SK-N-SH (cell line): ENCODE data around the gene TMEM240. TPM values are rescaled to one million over a fixed set of nuclear protein-coding genes. Genes with fewer than 3 reads are reported as not detected.

Experiments
- CTCF ChIA-PET: fragments of 300-600, 350-600 bp; formaldehyde crosslinking; extraction: SDS; loops from one replicate; lab custom pipeline; 2021; lab: Yijun Ruan, JAX
- POLR2A ChIA-PET: fragments of 350-600 bp; sonication (Branson Sonifier 250); formaldehyde crosslinking; extraction: SDS; loops from one replicate; lab custom pipeline; 2020; ENCODE audit warnings: antibody characterized with exemption, inconsistent platforms; lab: Yijun Ruan, JAX
- DNase-seq: peaks from one replicate; pipeline ENCODE4 v3.0.0; 2012
- H2AFZ ChIP-seq: fragments of 200-600 bp; sonication (generic); 2 replicates; pipeline ENCODE4 v1.8.1; 2016; ENCODE audit warnings: antibody characterized with exemption, mild to moderate bottlenecking, low read depth
- H3F3A ChIP-seq: fragments of 200-600 bp; sonication (generic); replicated peaks from 2 replicates; pipeline ENCODE3; 2016; ENCODE audit warnings: antibody characterized with exemption, mild to moderate bottlenecking; ENCODE audit not compliant: insufficient read depth
- H3K27ac ChIP-seq, 2 experiments: fragments of 200-500 bp in 1 of 2; fragments of 200-600 bp in 1 of 2; sonication (Bioruptor generic) in 1 of 2; sonication (generic), shearing (Covaris generic) in 1 of 2; 2 replicates each; pipeline versions ENCODE4 v1.5.1 to v1.6.1; 2014 to 2016; ENCODE audit warnings: low read depth in 2 of 2, inconsistent platforms in 1 of 2, low read length in 1 of 2, mild to moderate bottlenecking in 1 of 2, mixed read lengths in 1 of 2
- H3K27me3 ChIP-seq: fragments of 200-600 bp; sonication (generic), shearing (Covaris generic); 2 replicates; pipeline ENCODE4 v1.6.1; 2016; ENCODE audit warnings: mixed run types; ENCODE audit not compliant: insufficient read depth
- H3K36me3 ChIP-seq, 2 experiments: fragments of 200-500 bp in 1 of 2; fragments of 200-600 bp in 1 of 2; sonication (Bioruptor generic) in 1 of 2; sonication (generic) in 1 of 2; replicated peaks in 1 of 2; 2 replicates each; pipeline versions ENCODE3 to v1.5.1; 2014 to 2016; ENCODE audit warnings: low read length in 1 of 2, mild to moderate bottlenecking in 1 of 2; ENCODE audit not compliant: insufficient read depth in 2 of 2, control insufficient read depth in 1 of 2
- H3K4me1 ChIP-seq, 2 experiments: fragments of 200-500 bp in 1 of 2; fragments of 200-600 bp in 1 of 2; sonication (Bioruptor generic) in 1 of 2; sonication (generic), shearing (Covaris generic) in 1 of 2; 2 replicates each; pipeline versions ENCODE4 v1.5.1 to v1.6.1; 2014 to 2016; ENCODE audit warnings: low read depth in 1 of 2, low read length in 1 of 2, mixed run types in 1 of 2; ENCODE audit not compliant: insufficient read depth in 2 of 2, control insufficient read depth in 1 of 2
- H3K4me2 ChIP-seq: fragments of 200-600 bp; sonication (generic), shearing (Covaris generic); 2 replicates; pipeline ENCODE4 v1.6.1; 2017; ENCODE audit warnings: mixed run types
- H3K4me3 ChIP-seq, 2 experiments: fragments of 200-500 bp in 1 of 2; fragments of 200-600 bp in 1 of 2; sonication (Bioruptor generic) in 1 of 2; sonication (generic), shearing (Covaris generic) in 1 of 2; 2 replicates each; pipeline versions ENCODE4 v1.5.1 to v1.8.1; 2014 to 2016; ENCODE audit warnings: low read depth in 2 of 2, inconsistent platforms in 1 of 2, low read length in 1 of 2, mild to moderate bottlenecking in 1 of 2, mixed read lengths in 1 of 2, moderate library complexity in 1 of 2
- H3K79me2 ChIP-seq: fragments of 200-600 bp; sonication (generic); 2 replicates; pipeline ENCODE4 v1.8.1; 2017; ENCODE audit warnings: mild to moderate bottlenecking; ENCODE audit not compliant: insufficient read depth
- H3K9ac ChIP-seq: fragments of 200-600 bp; sonication (generic); 2 replicates; pipeline ENCODE4 v1.6.1; 2017; ENCODE audit warnings: mixed run types
- H3K9me2 ChIP-seq: fragments of 200-600 bp; sonication (generic); 2 replicates; pipeline ENCODE4 v1.6.1; 2017; ENCODE audit warnings: mixed run types
- H3K9me3 ChIP-seq: fragments of 200-600 bp; sonication (generic); 2 replicates; pipeline ENCODE4 v1.6.1; 2017; ENCODE audit warnings: mixed run types, mild to moderate bottlenecking, moderate library complexity
- H4K20me1 ChIP-seq: fragments of 200-600 bp; sonication (generic); 2 replicates; pipeline ENCODE4 v1.6.1; 2017; ENCODE audit warnings: mild to moderate bottlenecking, mixed run types; ENCODE audit not compliant: insufficient read depth
- CHD2 ChIP-seq: fragments of 150-350 bp; IDR thresholded peaks from 2 replicates; pipeline ENCODE4 v1.6.1; 2018; ENCODE audit warnings: low read length; ENCODE audit not compliant: partially characterized antibody
- EP300 ChIP-seq, 2 experiments: IDR thresholded peaks; 2 replicates each; pipeline versions ENCODE4 v1.4.0 to v1.6.1; 2012; ENCODE audit warnings: borderline replicate concordance in 1 of 2, low read depth in 1 of 2, low read length in 1 of 2
- EZH2phosphoT487 ChIP-seq: fragments of 200-600 bp; sonication (generic); IDR thresholded peaks from 2 replicates; pipeline ENCODE4 v1.6.1; 2017; ENCODE audit warnings: low read depth, mixed run types, mild to moderate bottlenecking, antibody characterized with exemption, moderate library complexity, borderline replicate concordance
- FOXM1 ChIP-seq: IDR thresholded peaks from 2 replicates; pipeline ENCODE4 v1.4.0; 2012; ENCODE audit warnings: low read depth, mild to moderate bottlenecking
- GATA2 ChIP-seq: sonication (generic); formaldehyde crosslinking; IDR thresholded peaks from 2 replicates; pipeline ENCODE4 v1.5.0; 2020; ENCODE audit warnings: mild to moderate bottlenecking, missing genetic modification reagents
- MXI1 ChIP-seq: IDR thresholded peaks from 2 replicates; pipeline ENCODE4 v1.6.1; 2012; ENCODE audit warnings: mild to moderate bottlenecking, low read depth, low read length, improper control_type of control experiment
- NFIC ChIP-seq: IDR thresholded peaks from 2 replicates; pipeline ENCODE4 v1.4.0; 2012; ENCODE audit warnings: borderline replicate concordance
- POLR2AphosphoS5 ChIP-seq: IDR thresholded peaks from 2 replicates; pipeline ENCODE4 v1.6.1; 2012; ENCODE audit warnings: low read depth, low read length
- RCOR1 ChIP-seq: fragments of 150-350 bp; IDR thresholded peaks from 2 replicates; pipeline ENCODE4 v1.6.1; 2017; ENCODE audit warnings: antibody characterized with exemption, low read length
- SMC3 ChIP-seq: IDR thresholded peaks from 2 replicates; pipeline ENCODE4 v1.6.1; 2012; ENCODE audit warnings: low read depth, low read length, improper control_type of control experiment
- TCF12 ChIP-seq: IDR thresholded peaks from 2 replicates; pipeline ENCODE4 v1.4.0; 2012
- YY1 ChIP-seq: IDR thresholded peaks from 2 replicates; pipeline ENCODE4 v1.4.0; 2012; ENCODE audit warnings: low read depth, mild to moderate bottlenecking
- WGBS: methylation state at CpG from one replicate; pipeline ENCODE4 v1.1.6; 2017; ENCODE audit warnings: low lambda C conversion rate; 5-methylcytosine and 5-hydroxymethylcytosine counted together
- polyA plus RNA-seq, 3 experiments: library from polyadenylated mRNA; depleted of rRNA; stranded (reverse); fragments of >200 nt; gene quantifications; 2 replicates each; pipeline ENCODE4 v1.2.3, GENCODE V29; 2012
- TF ChIP-seq, protein P1 (sequence below): IDR thresholded peaks from 2 replicates; pipeline ENCODE4 v1.4.0; 2012; ENCODE audit warnings: low read depth, borderline replicate concordance
- TF ChIP-seq, protein P2 (sequence below): fragments of 200-600 bp; sonication (generic); IDR thresholded peaks from 2 replicates; pipeline ENCODE4 v1.6.1; 2017; ENCODE audit warnings: antibody characterized with exemption, mild to moderate bottlenecking, moderate library complexity
- TF ChIP-seq, protein P3 (sequence below): IDR thresholded peaks from 2 replicates; pipeline ENCODE4 v1.4.0; 2012; ENCODE audit warnings: low read depth
- TF ChIP-seq, protein P4 (sequence below): fragments of 150-350 bp; IDR thresholded peaks from 2 replicates; pipeline ENCODE4 v1.6.1; 2016; ENCODE audit warnings: mild to moderate bottlenecking, low read depth, low read length

Gene TMEM240
- polyA plus RNA-seq, 1 of the 3 experiments (the other 2 are of a cell fraction) = 6.5 TPM

DNA sequence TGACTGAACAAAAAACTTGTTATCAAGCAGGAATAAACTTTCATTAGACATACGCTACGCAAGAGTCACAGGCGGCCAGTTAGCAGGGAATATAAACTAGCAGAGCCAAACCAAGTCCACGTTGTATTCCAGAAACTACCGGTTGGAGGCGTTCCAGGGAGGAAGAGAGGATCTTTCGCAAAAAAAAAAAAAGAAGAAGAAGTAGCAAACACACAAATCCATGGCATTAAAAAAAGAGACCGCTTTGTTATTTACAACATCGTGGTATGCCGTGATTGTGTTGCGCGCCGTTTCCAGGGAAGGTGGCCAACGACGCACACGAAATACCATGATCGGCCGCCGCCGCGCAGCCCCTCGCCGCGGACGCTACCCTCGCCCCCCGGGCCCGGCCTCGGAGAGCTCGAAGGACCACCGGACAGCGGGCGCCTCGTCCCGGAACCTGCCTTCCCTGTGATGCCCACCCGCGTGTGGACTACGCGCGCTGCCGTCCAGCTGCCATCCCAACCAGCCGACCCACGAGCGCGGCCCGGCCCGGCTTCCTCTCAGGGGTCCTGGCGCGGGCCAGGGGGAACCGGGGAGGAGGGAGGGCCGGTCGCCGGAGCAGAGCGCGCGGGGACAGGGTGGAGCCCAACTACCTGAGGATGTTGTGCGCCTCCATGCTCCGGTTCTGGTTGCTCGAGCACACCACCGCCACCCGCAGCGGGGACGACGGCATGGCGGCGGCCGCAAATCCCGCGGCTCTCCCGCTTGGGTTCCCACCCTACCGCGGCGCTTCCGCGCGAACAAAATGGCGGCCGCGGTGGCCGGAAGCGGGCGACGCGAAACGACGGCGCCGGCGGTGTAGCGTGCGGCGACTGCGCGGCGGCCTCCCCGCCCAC is 33.7 kb upstream of the TMEM240 start (continued):
- TF ChIP-seq, protein P1, sequence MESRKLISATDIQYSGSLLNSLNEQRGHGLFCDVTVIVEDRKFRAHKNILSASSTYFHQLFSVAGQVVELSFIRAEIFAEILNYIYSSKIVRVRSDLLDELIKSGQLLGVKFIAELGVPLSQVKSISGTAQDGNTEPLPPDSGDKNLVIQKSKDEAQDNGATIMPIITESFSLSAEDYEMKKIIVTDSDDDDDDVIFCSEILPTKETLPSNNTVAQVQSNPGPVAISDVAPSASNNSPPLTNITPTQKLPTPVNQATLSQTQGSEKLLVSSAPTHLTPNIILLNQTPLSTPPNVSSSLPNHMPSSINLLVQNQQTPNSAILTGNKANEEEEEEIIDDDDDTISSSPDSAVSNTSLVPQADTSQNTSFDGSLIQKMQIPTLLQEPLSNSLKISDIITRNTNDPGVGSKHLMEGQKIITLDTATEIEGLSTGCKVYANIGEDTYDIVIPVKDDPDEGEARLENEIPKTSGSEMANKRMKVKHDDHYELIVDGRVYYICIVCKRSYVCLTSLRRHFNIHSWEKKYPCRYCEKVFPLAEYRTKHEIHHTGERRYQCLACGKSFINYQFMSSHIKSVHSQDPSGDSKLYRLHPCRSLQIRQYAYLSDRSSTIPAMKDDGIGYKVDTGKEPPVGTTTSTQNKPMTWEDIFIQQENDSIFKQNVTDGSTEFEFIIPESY = no peak; the same call in 1 of the 2 replicates
- peak; percentile 13; the same call in 1 of the 2 replicates for TF ChIP-seq SMC3
- TF ChIP-seq, protein P2, sequence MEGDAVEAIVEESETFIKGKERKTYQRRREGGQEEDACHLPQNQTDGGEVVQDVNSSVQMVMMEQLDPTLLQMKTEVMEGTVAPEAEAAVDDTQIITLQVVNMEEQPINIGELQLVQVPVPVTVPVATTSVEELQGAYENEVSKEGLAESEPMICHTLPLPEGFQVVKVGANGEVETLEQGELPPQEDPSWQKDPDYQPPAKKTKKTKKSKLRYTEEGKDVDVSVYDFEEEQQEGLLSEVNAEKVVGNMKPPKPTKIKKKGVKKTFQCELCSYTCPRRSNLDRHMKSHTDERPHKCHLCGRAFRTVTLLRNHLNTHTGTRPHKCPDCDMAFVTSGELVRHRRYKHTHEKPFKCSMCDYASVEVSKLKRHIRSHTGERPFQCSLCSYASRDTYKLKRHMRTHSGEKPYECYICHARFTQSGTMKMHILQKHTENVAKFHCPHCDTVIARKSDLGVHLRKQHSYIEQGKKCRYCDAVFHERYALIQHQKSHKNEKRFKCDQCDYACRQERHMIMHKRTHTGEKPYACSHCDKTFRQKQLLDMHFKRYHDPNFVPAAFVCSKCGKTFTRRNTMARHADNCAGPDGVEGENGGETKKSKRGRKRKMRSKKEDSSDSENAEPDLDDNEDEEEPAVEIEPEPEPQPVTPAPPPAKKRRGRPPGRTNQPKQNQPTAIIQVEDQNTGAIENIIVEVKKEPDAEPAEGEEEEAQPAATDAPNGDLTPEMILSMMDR = peak; percentile 35
- TF ChIP-seq, protein P3, sequence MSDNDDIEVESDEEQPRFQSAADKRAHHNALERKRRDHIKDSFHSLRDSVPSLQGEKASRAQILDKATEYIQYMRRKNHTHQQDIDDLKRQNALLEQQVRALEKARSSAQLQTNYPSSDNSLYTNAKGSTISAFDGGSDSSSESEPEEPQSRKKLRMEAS = peak; percentile 48; the same call in 1 of the 2 replicates
- no peak for TF ChIP-seq POLR2AphosphoS5
- TF ChIP-seq, protein P4, sequence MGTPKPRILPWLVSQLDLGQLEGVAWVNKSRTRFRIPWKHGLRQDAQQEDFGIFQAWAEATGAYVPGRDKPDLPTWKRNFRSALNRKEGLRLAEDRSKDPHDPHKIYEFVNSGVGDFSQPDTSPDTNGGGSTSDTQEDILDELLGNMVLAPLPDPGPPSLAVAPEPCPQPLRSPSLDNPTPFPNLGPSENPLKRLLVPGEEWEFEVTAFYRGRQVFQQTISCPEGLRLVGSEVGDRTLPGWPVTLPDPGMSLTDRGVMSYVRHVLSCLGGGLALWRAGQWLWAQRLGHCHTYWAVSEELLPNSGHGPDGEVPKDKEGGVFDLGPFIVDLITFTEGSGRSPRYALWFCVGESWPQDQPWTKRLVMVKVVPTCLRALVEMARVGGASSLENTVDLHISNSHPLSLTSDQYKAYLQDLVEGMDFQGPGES = no peak

DNA sequence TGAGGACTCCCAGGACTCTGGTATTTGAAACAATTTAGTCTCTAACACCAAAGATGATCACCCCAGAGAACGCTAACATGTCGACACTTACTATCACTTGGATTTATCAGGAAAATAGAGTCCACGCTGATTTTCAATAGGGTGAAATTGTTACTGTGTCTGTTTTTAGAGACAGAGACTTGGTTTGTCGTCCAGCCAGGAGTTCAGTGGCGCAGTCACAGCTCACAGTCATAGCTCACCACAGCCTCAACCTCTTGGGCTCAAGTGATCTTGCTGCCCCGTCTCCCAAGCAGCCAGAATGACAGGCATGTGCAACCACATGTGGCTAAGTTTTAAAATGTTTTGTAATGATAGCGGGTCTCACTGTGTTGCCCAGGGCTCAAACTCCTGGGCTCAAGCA is 28.9 kb upstream of the TMEM240 start:
- DNase-seq = no peak
- H4K20me1 ChIP-seq = peaks cover 73% of the 10 kb centered on the region
- peaks cover 13% of the 10 kb centered on the region for H3F3A ChIP-seq
- H3K27ac ChIP-seq = no peak overlapping the region
- POLR2A ChIA-PET = no interaction called here
- peaks cover 15 to 20% of the 10 kb centered on the region in 2 experiments for H3K36me3 ChIP-seq
- no peak overlapping the region for H3K4me2 ChIP-seq
- H3K4me1 ChIP-seq = peaks cover 0 to 4% of the 10 kb centered on the region in 2 experiments; a peak in 1 of 4 replicates
- 96% methylated on average over 5 of the region's 7 CpGs for WGBS
- H3K9ac ChIP-seq = no peak overlapping the region
- no peak overlapping the region for H2AFZ ChIP-seq
- peaks cover 100% of the 10 kb centered on the region for H3K79me2 ChIP-seq
- CTCF ChIA-PET = no interaction called here
- TF ChIP-seq, protein P3 = no peak
- TF ChIP-seq CHD2 (no peak), FOXM1 (no peak), TCF12 (no peak), RCOR1 (no peak), SMC3 (no peak), EZH2phosphoT487 (no peak), GATA2 (CRISPR knock-in tag) (no peak), YY1 (no peak), MXI1 (no peak), NFIC (no peak), EP300 (IDR thresholded peaks at IDR 0.05; ENCODE audit: borderline replicate concordance in 1 of 2, low read depth in 1 of 2, low read length in 1 of 2) (no peak)
- TF ChIP-seq, protein P1 = no peak
- TF ChIP-seq, protein P4 = no peak
- no peaks in the 10 kb centered on the region for H3K9me3 ChIP-seq
- H3K9me2 ChIP-seq = no peaks in the 10 kb centered on the region
- H3K4me3 ChIP-seq = no peak overlapping the region
- no peaks in the 10 kb centered on the region for H3K27me3 ChIP-seq
